Keratinocyte (primary cell): Measurements from ENCODE around the gene TTR. TPM values are rescaled to one million over a fixed set of nuclear protein-coding genes. Genes with fewer than 3 reads are reported as not detected.

Source experiments
- DNase-seq: peaks from one replicate; pipeline ENCODE4 v3.0.0-alpha.2; 2011; ENCODE audit warnings: low read depth, missing footprints, low spot score
- FAIRE-seq: peaks from 2 replicates; lab custom pipeline; 2011; peaks lifted over from hg19 to GRCh38; lab: Jason Lieb, UNC
- H2AFZ ChIP-seq: 2 replicates; pipeline ENCODE4 v1.6.0; 2012; ENCODE audit warnings: low read length, control low read depth, inconsistent platforms; ENCODE audit not compliant: control insufficient read depth
- H3K27ac ChIP-seq: 2 replicates; pipeline ENCODE4 v1.5.1; 2011; ENCODE audit warnings: low read length; ENCODE audit not compliant: control insufficient read depth, insufficient read depth
- H3K27me3 ChIP-seq: 3 replicates; pipeline ENCODE4 v1.6.0; 2011; ENCODE audit warnings: low read length; ENCODE audit not compliant: control insufficient read depth, insufficient read depth; ENCODE audit errors: extremely low read depth
- H3K36me3 ChIP-seq, 2 experiments: 2 replicates in 1 of 2; 3 replicates in 1 of 2; pipeline ENCODE4 v1.5.1; 2011; ENCODE audit warnings: low read length in 2 of 2, mild to moderate bottlenecking in 1 of 2; ENCODE audit not compliant: control insufficient read depth in 2 of 2, insufficient read depth in 2 of 2; ENCODE audit errors: extremely low read depth in 1 of 2
- H3K4me1 ChIP-seq: 3 replicates; pipeline ENCODE4 v1.5.1; 2011; ENCODE audit warnings: low read length; ENCODE audit not compliant: control insufficient read depth, insufficient read depth; ENCODE audit errors: extremely low read depth
- H3K4me2 ChIP-seq: 3 replicates; pipeline ENCODE4 v1.6.0; 2011; ENCODE audit warnings: low read depth, low read length; ENCODE audit not compliant: control insufficient read depth, insufficient read depth; ENCODE audit errors: extremely low read depth
- H3K4me3 ChIP-seq, 3 experiments: fragments of 200-600 bp in 1 of 3; sonication (generic) in 1 of 3; 2 replicates in 2 of 3; 3 replicates in 1 of 3; pipeline ENCODE4 v1.5.1; 2011 to 2016; ENCODE audit warnings: low read length in 3 of 3, mild to moderate bottlenecking in 3 of 3, control low read depth in 2 of 3, inconsistent platforms in 1 of 3, low read depth in 1 of 3, mixed read lengths in 1 of 3, mixed run types in 1 of 3, moderate library complexity in 1 of 3; ENCODE audit not compliant: control insufficient read depth in 2 of 3, insufficient read depth in 2 of 3; ENCODE audit errors: extremely low read depth in 1 of 3
- H3K79me2 ChIP-seq: 2 replicates; pipeline ENCODE4 v1.6.0; 2012; ENCODE audit warnings: low read length; ENCODE audit not compliant: control insufficient read depth, insufficient read depth
- H3K9ac ChIP-seq: 3 replicates; pipeline ENCODE4 v1.6.0; 2011; ENCODE audit warnings: low read length; ENCODE audit not compliant: control insufficient read depth, insufficient read depth; ENCODE audit errors: extremely low read depth
- H3K9me1 ChIP-seq: 3 replicates; pipeline ENCODE4 v1.6.0; 2011; ENCODE audit warnings: low read length; ENCODE audit not compliant: control insufficient read depth, insufficient read depth; ENCODE audit errors: extremely low read depth
- H3K9me3 ChIP-seq: 2 replicates; pipeline ENCODE4 v1.5.1; 2012; ENCODE audit warnings: low read depth, low read length; ENCODE audit not compliant: control insufficient read depth
- H4K20me1 ChIP-seq: 3 replicates; pipeline ENCODE4 v1.6.0; 2011; ENCODE audit warnings: low read length; ENCODE audit not compliant: control insufficient read depth, insufficient read depth; ENCODE audit errors: extremely low read depth
- CTCF ChIP-seq, 3 experiments: IDR thresholded peaks in 1 of 3; conservative IDR thresholded peaks in 1 of 3; optimal IDR thresholded peaks in 1 of 3; 2 replicates in 2 of 3; 3 replicates in 1 of 3; pipeline versions ENCODE3 to v1.5.1; 2011; ENCODE audit warnings: low read length in 3 of 3, mild to moderate bottlenecking in 3 of 3, moderate library complexity in 2 of 3, control low read depth in 1 of 3, inconsistent platforms in 1 of 3; ENCODE audit not compliant: insufficient read depth in 2 of 3; ENCODE audit errors: extremely low read depth in 1 of 3
- EZH2 ChIP-seq: IDR thresholded peaks from one replicate; pipeline ENCODE4 v1.6.1; 2012; ENCODE audit warnings: inconsistent platforms, mild to moderate bottlenecking, low read length, moderate library complexity
- dilution Hi-C: fragments of 300-500 bp; cut with MboI; formaldehyde crosslinking; loops from one replicate; pipeline ENCODE4 v1.7.0; 2020; ENCODE audit warnings: low sequenced_read_pairs; ENCODE audit not compliant: extremely low pct_ligation_motif_present
- polyA plus RNA-seq, 5 experiments: library from polyadenylated mRNA; depleted of rRNA in 3 of 5; stranded (reverse) in 3 of 5; stranded (forward) in 1 of 5; unstranded in 1 of 5; fragments of >200 nt; gene quantifications; 1 replicate in 1 of 5; 2 replicates in 3 of 5; 3 replicates in 1 of 5; pipeline versions ENCODE4 v1.2.1 to v1.2.3, GENCODE V29; 2011 to 2012; ENCODE audit warnings: missing spikeins in 2 of 5, low read depth in 1 of 5, low replicate concordance in 1 of 5

The TTR gene
- polyA plus RNA-seq, 1 donor (not counting 4 experiments of a cell fraction or from before 2014, with no cell fraction given), result not detected

DNA sequence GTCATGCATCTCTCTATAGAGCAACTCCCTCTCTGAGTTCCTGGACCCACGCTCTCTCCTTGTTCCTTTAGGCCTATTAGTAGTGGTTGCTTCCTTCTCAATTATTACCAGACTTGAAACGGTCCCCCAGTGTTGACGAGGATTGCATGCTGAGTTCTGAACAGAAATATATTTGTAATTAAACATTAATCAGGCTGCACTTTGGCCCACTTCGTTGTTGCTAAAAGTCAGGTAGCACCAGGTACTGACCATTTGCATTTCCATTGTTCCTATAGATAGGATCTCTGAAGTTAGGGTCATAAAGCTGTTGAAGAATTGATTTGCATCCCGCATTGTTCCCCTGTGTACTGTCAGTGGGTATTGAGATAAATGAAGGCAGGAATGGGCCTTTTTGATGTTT lies 36.9 kb upstream of the TTR start:
- Histone ChIP-seq H3K4me2 (no peak overlapping the region), H3K4me3 (no peak overlapping the region), H3K36me3 (peaks cover 0 to under 1% of the 10 kb centered on the region in 2 experiments), H3K9me1 (no peaks in the 10 kb centered on the region), H4K20me1 (no peaks in the 10 kb centered on the region), H3K79me2 (no peaks in the 10 kb centered on the region), H3K9ac (no peak overlapping the region), H3K4me1 (peaks cover 3% of the 10 kb centered on the region), H2AFZ (no peak overlapping the region), H3K27ac (no peak overlapping the region), H3K27me3 (no peaks in the 10 kb centered on the region), H3K9me3 (no peaks in the 10 kb centered on the region)
- FAIRE-seq, result no peak
- TF ChIP-seq CTCF (optimal IDR thresholded peaks at IDR 0.05 in 1 of 3, IDR thresholded peaks at IDR 0.05 in 1 of 3, conservative IDR thresholded peaks at IDR 0.05 in 1 of 3; ENCODE audit: extremely low read depth in 1 of 3, insufficient read depth in 2 of 3, low read length in 3 of 3) (no peak), EZH2 (no peak)
- dilution Hi-C loops, result no loop called here
- no peak for DNase-seq

GRCh38 chr18:31555971-31556747 lies 35.5 kb upstream of the TTR start:
- dilution Hi-C loops, result no loop called here

More at GRCh38 chr18:31555971-31556747, 35.5 kb upstream of the TTR start:
- Histone ChIP-seq H3K36me3 (no peaks in the 10 kb centered on the region), H4K20me1 (no peaks in the 10 kb centered on the region), H3K4me3 (no peak overlapping the region), H2AFZ (no peak overlapping the region), H3K9me1 (no peaks in the 10 kb centered on the region), H3K9ac (no peak overlapping the region), H3K4me2 (no peak overlapping the region), H3K4me1 (peaks cover 3% of the 10 kb centered on the region), H3K27ac (no peak overlapping the region), H3K27me3 (no peaks in the 10 kb centered on the region), H3K9me3 (no peaks in the 10 kb centered on the region), H3K79me2 (no peaks in the 10 kb centered on the region)
- TF ChIP-seq EZH2 (no peak), CTCF (optimal IDR thresholded peaks at IDR 0.05 in 1 of 3, IDR thresholded peaks at IDR 0.05 in 1 of 3, conservative IDR thresholded peaks at IDR 0.05 in 1 of 3; ENCODE audit: extremely low read depth in 1 of 3, insufficient read depth in 2 of 3, low read length in 3 of 3) (peak in 2 of 3 experiments; percentile 60 to 76)
- FAIRE-seq (peak; percentile 78), DNase-seq (peak; percentile 13)
